HEK293T (cell line): ENCODE results near the gene P4HTM.

ENCODE experiments used
- BHLHE40 ChIP-seq: fragments of 450-650 bp; IDR thresholded peaks from 2 replicates; pipeline ENCODE4 v1.6.1; 2016; ENCODE audit warnings: mild to moderate bottlenecking, moderate library complexity, borderline replicate concordance
- FOXK2 ChIP-seq: fragments of 450-650 bp; IDR thresholded peaks from 2 replicates; pipeline ENCODE4 v1.6.1; 2016; ENCODE audit warnings: mild to moderate bottlenecking
- FOXM1 ChIP-seq: fragments of 450-650 bp; IDR thresholded peaks from 2 replicates; pipeline ENCODE4 v1.6.1; 2017; ENCODE audit warnings: mild to moderate bottlenecking, borderline replicate concordance
- HDGF ChIP-seq: fragments of 450-650 bp; IDR thresholded peaks from 2 replicates; pipeline ENCODE4 v1.6.1; 2017; ENCODE audit warnings: antibody characterized with exemption, borderline replicate concordance
- NFRKB ChIP-seq: fragments of 450-650 bp; IDR thresholded peaks from 2 replicates; pipeline ENCODE4 v1.6.1; 2016; ENCODE audit warnings: mild to moderate bottlenecking, moderate library complexity
- PKNOX1 ChIP-seq: fragments of 450-650 bp; IDR thresholded peaks from 2 replicates; pipeline ENCODE4 v1.6.1; 2016
- SP1 ChIP-seq: fragments of 450-650 bp; IDR thresholded peaks from 2 replicates; pipeline ENCODE4 v1.6.1; 2017
- TARDBP ChIP-seq: fragments of 450-650 bp; IDR thresholded peaks from 2 replicates; pipeline ENCODE4 v1.6.1; 2016

- TF ChIP-seq FOXM1 (no peak), NFRKB (no peak), FOXK2 (no peak), HDGF (no peak), BHLHE40 (no peak), TARDBP (no peak), PKNOX1 (no peak), SP1 (no peak)
Measured at GRCh38 chr3:49015072-49015471, 25.0 kb downstream of the P4HTM start.
